HG03097 (cell line): ENCODE data around the gene TRAF7.
"Not testable (repeated sequence)": the region's sequence is repeated elsewhere in the genome, so short reads cannot be mapped to it uniquely, and the experiment has no call there.

Experiments used
- ATAC-seq: cut with Tn5 transposase; IDR thresholded peaks from one replicate; pipeline ENCODE4 v1.9.1; 2021; ENCODE audit not compliant: unreplicated experiment, low FRiP score

Gene TRAF7

DNA sequence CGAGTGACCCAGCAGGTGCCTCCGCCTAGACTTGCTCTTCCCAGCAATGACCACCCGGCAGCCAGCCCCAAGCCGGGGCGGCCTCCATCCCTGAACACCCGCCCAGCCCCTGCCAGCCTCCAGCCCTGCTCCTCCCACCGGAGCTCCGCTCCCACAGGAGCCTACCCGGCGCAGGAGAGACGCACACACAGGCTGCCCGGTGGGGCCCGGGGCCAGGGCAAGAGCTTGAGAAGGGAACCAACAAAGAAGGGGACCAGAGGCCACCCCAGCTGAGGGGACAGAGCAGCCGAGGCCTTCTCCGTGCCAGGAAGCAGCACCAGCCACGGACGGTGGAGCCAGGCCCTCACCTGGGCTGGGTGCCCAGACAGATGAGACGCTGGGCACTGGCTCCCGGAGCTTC lies 33.7 kb upstream of the TRAF7 start:
- ATAC-seq, result no peak

DNA sequence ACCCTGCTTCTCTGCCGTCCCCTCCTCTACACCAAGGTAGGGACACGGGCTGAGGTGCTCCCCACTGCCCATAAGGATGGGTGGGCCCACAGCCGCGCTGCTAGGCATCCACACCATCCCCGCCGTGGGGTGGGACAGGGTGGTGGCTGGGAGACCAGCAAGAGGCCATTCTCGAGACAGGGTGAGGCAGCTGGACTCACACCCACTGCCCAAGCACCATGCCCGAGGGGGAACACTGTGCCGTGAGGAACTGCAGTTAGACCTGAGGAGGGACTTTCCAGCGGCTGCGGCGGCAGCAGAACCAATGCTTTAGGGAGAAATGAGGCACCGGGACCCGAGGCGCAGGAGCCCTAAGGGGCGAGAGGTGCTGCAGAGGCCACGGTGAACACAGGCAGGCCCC lies 33.2 kb upstream of the TRAF7 start:
- no peak for ATAC-seq

DNA sequence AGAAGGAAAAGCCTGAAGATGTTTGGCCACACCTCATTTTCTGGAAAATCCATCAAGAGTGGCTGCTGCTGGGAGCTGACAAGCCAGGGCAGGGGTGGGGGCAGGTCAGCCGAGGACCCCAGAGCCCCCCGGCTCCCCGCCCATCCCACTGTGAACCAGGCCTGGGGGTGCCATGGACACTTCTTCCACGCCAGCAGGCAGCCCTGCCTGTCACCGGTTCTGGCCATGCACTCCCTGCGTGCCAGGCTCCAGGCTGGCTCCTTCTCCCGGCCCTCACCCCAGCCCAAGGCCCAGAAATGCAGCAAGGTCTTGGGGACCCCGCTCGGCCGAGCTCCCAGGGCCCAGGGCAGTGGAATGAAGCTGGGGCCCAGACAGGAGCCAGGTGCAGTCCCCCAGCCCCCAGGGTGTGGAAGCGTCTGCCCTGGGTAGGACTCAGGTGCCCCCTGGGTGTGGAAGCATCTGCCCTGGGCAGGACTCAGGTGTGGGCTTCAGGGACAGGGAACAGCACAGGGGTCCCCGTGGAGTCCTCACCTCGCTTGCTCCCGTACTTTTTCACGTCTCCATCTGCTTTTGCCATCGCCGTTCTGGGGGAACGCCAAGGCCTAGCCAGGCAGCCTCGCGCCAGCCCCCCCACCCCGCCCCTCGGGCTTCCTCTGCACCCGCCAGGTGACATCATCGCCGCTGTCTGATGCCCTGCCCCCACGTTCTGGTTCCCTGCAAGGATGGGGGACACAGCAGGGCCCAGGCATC lies 32.5 kb upstream of the TRAF7 start:
- not testable (repeated sequence) for ATAC-seq

DNA sequence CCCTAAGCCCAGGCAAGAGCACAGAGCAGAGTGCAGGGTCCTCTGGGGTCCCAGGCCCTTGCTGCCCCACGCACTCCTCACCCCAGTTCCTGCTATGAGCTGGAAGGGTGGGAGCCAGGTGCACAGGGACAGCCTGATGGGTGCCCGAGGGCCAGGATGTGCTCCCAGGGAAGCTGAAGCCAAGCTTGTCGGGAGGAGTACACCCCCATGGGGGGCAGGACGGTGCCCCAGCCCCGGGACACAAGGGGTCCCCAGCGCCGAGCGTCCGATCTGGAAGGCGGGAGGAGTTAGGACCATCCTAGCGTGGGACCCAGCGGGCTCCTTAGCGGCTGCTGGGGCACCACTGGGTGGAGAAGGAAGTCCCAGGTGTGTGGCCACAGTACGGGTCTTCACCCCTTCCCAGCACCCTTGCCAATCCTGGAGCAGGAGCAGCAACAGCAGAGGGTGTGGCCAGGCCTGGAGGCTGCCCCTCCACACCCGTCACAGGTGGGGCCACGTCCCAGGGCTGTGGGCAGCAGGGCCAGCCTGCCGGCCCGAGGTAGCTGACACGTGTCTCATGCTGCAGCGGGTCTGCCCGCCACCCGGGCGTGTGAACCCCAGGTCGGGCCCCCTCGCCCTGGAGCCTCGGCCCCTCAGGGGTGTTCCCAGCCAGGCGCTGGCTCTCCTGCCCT lies 31.7 kb upstream of the TRAF7 start:
- ATAC-seq, result not testable (repeated sequence)

DNA sequence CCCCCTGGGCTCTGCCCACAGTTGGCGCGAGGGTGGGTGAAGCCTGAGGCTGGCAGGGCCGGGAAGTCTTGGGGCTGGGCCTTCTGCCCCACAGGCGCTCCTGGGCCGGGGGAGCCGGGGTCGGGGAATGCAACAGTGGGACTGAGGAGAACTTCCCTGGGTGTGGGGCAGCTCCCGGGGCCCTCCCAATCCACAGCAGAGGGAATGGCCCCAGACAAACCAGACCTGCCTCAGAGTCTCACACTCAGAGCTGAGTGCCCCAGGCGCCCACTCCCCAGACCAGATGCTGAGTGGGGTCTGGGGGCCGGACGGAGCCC lies 31.2 kb upstream of the TRAF7 start:
- ATAC-seq, result not testable (repeated sequence)

DNA sequence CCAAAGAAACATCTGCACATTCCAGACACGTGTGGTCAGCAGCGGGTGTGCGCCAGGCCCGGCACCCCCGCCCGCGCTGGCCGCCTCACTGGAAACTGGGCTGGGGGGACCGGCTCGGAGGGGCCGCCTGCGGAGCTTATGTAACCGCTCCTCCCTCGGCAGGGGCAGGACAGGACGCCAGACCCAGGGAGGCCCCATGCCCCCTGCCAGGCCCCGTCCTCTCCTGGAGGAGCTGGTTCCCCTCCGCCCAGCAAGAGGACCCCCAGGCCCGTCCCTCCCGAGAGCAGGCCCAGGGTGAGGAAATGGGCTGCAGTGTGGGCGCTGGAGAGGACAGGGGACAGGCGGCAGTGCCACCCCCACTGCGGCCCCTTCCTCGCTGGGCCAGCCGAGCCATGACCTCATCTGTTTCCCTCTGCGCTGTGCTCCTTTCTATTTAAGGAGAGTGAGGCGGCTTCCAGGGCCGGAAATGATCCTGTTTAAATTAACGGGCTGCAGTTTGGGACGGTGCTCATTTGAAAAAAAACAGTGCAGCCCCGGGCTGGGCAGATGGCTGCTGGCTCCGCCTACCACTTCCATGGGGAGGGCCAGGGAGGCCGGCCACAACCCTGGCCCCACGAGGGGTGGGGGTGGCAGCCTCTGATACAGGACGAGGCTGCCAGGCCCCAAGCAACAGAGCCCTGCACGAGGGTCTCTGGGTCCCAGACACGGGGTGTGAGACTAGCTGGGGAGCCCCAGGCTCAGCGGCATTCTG lies 30.7 kb upstream of the TRAF7 start:
- not testable (repeated sequence) for ATAC-seq

DNA sequence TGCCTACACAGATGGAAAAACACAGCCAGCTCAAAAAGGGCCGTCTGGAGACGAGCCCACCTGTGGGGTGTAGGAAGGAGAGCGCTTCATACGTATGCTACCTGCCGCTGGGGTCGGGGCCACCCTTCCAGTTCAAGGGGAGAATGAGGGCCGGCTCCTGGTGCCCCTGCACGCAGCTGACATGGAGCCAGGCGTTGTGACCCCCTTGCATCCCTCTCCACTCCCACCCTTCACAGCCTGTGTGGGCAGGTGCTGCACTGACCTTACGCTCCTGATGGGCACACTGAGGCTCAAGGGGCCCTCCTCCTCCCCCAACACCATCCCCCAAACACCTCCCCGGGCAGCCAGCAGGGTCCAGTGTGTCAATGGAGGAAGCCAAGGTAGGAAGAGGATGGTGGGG lies 30.0 kb upstream of the TRAF7 start:
- ATAC-seq, result not testable (repeated sequence)

DNA sequence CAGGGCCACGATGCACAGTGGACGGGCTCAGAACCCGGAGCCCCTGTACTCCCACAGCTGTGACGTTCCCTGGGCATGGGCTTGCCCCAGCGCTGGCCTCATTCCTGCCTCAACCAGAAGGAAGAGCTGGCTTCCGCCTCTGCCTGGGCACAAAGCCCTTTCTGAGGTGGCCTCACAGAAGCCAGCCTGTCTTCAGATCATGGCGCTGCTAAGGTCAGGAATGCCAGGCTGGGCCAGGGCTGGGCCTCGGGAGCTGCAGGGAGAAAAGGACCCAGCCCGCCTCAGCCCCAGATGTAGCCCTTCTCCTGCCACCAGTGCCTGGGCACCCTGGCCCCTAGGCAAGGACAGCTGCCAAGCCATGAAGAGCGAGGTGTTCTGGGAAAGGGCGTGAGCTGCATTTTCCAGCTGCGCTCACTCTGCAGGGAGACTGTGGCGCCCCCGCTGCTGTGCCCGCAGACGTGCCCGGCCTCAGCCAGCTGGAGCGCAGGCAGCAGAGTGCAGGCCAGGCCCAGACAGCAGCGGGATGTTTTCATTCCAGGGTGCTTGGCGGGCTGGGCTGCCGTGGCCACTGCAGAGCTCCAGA lies 29.3 kb upstream of the TRAF7 start:
- not testable (repeated sequence) for ATAC-seq

DNA sequence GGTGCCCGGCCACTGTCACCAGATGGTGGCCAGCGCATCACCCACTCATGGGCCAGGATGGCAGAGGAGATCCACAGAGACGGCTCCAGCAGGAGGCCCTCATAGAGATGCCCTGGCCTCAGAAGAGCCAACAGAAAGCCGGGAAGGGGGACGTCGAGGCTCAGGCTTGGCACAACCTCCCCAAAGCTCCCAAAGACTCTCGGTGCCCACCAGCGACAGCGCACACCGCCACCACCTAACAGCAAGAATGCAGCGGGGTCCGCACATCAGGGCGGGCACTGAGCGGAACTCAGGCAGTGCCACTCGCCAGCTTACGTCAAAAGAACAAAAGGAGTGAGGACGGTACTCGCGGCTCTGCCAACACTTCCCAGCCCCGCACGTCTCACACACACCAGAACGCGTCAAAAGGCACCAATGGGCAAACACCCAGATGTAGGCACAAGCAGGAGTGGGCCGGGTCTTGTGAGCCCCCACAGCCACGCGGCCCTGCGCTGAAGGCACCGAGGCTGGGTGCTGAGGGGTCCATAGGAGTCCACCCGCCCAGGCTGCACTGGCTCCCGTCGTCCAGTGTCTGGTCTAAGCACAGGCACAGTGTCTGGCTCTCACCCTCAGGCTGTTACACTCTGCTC lies 28.5 kb upstream of the TRAF7 start:
- not testable (repeated sequence) for ATAC-seq

DNA sequence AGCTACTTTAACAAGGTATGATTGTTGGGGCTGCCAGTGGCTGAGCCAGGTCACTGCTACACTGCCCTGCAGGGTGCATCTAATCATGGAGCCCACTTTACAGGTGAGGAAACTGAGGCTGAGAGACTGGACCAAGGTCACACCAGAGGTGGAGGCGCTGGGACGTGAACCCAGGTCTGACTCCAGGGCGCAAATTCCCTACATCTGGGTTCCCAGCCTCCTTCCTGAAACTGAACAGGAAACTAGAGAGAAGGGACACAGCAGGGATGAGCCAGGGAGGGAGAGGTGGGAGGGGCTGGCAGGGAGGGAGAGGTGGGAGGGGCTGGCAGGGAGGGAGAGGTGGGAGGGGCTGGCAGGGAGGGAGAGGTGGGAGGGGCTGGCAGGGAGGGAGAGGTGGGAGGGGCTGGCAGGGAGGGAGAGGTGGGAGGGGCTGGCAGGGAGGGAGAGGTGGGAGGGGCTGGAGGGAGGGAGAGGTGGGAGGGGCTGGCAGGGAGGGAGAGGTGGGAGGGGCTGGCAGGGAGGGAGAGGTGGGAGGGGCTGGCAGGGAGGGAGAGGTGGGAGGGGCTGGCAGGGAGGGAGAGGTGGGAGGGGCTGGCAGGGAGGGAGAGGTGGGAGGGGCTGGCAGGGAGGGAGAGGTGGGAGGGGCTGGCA lies 27.8 kb upstream of the TRAF7 start:
- not testable (repeated sequence) for ATAC-seq

DNA sequence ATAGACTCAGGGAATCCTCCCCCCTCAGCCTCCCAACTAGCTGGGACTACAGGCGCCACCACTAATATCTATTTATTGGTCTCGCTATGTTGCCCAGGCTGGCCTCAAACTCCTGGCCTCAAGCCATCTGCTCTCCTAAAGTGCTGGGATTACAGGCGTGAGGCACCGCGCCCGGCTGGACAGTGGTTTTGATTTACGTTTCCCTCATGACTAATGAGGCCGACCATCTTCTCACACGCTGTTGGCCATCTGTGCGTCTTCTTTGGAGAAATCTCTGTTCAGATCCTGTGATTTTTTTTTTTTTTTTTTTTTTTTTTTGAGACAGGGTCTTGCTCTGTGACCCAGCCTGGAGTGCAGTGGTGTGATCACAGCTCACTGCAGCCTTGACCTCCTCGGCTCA lies 26.3 kb upstream of the TRAF7 start:
- not testable (repeated sequence) for ATAC-seq

DNA sequence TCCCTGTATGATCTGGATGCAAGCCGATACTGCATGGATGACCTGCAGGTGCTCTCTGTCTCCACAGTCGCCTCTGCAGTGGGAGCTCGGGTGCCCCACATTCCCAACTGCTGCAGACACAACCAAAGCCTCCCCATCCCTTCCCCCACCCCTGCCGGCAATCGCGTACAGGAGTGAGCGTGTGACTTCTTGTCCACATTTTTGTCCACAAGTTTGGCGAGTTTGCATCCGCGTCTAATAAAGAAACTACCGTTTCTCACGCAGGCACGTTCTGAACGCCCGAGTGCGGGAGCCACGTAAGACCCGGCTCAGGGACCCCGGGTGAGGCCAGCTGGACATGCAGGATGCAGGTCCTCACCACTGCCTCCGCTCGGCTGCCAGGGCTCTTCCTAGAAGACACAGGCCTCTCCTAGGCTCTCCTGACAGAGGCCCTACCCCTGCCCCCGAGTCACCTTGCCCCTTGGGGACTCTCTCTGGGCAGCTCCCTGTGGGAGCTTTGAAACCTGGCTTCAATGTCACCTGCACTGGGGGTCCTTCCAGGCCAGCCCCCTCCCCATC lies 25.6 kb upstream of the TRAF7 start:
- not testable (repeated sequence) for ATAC-seq

DNA sequence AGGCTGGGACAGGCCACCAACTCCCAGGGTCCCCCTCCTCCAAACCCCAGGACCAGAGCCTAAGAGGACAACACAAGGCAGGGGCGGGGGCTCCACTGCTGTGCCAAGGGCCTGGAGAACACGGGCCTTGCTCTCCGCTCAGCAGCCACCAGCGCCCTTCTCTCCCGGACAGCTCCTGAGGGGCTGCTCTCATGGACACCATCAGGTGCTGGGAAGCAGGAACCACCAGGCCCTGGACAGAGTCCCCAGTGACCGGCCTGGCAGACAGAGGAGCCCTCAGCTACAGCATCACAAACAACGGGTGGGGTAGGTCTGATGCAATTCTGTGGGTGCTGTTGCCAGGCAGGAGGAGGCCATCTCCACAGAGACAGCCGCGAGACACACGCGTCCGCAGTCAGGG lies 21.8 kb upstream of the TRAF7 start:
- not testable (repeated sequence) for ATAC-seq

DNA sequence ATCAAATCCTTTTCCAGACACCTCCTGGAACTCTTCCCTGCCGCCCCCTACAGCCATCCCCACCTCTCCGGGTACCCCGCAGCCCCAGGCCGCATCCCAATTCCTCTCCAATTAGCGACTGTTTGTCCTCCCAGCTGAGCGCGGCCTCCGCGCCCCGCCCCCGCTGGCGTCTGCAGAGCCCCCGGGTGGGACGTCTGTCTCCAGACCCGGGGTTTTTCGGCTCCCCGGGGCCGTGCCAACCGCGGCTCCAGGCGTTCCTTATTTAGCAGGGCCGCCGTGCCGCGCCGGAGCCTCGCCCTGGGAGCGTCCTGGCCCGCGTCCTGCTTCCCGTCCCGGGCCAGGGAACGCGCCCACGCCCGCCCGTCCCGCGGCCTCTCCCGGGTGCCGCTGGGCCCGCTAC lies 20.5 kb upstream of the TRAF7 start:
- not testable (repeated sequence) for ATAC-seq

DNA sequence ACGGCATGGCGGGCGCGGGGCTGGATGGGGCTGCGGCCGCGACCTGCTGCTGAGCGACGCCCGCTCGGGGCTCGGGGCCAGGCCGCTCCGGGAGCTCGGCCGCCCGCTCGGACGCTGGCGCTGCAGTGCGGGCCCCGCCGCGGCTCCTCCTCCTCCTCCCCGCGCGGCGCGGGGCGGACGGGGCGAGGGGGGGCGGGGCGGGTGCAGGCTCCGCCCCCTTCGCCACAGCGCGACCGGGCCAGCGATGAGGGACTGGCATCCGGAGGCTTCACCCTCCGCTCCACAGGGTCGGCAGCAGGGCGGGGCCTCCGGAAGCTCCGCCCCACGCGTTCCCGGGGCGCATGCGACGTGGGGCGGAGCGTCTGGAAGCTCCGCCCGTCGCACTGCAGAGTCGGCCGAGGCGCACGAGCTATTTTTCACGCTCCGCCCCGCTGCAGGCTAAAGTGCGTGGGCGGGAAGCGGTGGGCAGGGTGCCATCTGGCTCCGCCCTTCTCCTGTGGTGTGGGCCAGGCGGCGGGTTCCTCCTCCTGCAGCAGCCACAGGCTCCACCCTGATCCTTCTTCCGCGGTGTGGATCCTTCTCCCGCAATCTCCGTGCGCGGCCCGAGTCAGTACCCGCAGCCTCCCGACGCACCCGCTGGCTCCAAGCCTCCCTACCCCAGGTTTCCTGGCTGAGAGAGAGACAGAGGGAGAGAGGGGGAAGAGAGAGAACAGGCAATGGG lies 19.7 kb upstream of the TRAF7 start, which contains the start of gene PKD1:
PKD1 (minus strand) TSS at position 129 of the 721 bp plus-strand sequence. CDS start 209 bp downstream, outside the sequence.
- ATAC-seq, result not testable (repeated sequence)

DNA sequence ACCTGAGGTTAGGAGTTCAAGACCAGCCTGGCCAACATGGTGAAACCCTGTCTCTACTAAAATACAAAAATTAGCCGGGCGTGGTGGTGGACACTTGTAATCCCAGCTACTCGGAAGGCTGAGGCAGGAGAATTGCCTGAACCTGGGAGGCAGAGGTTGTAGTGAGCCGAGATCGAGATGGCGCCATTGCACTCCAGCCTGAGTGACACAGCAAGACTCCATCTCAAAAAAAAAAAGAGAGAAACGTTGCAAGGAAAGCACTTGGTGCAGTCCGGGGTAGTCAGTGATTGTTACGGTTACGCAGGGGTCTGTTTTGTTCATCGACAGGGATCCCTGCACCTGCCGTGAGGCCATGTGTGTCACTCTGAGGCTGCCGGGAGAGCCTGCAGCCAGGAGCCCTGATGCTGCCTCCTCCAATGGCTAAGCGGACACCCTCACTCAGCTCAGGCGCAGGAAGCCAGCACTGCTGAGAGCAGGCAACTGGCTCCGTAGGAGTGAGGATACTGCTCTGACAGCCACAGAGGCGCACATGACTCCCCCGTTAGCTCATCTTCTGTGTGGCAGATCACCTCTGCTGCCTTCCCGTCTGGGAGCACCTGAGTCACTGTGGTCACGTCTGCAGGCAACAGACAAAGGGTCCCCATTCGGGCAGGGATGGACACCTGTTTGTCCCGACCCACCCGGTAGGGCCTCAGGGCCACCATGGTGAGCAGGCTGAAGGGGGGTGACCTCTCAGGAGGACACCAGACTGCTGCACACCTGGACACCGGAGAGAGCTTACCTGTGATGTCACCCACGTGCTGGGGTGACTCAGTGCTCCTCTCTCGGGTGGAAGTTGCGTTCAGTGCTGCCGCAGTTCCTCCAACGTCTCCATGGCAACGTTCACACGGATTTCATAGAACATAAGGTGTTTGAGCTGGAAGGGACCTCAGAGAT lies 12.4 kb upstream of the TRAF7 start:
- no peak for ATAC-seq

DNA sequence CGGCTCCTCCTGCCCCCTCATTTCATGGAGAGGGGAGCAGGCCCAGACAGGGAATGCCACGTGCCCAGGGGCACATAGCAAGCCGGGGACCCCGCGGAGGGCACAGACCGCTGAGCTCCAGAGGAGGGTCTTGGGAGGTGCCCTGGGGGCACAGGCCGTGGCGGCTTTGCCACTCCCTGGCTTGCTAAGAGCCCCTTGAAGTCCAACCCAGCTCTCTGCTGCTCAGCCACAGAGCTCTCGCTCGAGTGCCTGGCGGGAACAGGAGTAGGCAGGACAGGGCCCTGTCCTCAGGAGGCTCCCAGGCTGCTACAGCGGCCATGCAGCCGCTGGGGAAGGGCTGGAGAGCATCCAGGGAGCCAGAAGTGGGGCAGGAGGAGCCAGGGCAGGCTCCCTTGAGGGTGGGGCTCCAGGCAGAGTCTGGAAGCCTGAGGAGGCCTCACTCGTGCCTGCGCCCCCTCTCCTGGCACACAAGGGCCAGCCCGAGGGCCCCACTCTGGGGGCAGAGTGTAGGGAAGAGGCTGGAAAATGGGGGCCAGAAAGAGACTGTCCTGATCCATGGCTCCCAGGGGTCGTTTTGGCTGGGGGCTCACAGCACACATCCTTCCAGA lies 11.6 kb upstream of the TRAF7 start:
- no peak for ATAC-seq

DNA sequence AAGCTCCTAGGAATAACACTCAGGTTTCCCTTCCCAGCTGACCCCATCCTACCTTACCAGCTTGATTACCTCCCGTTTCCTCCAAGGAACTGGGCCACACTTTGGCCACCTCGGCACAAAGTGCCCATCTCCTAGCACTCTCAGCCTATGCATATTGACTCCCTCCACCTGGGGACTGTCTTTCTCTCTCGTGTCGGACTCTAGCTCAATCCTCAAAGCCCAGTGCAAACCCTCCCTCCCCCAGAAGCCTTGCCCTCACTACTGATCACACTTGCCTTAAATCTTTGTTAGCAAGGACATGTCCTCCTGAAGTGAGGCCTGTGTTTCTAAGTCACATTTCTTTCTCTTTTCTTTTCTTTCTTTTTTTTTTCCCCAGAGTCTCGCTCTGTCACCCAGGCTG lies 9.7 kb upstream of the TRAF7 start:
- ATAC-seq, result no peak
